ENCODE measurements around the gene SNX33.
"Not testable (repeated sequence)": the region's sequence is repeated elsewhere in the genome, so short reads cannot be mapped to it uniquely, and the experiment has no call there.

SNX33 gene

GRCh38 chr15:75703440-75704262 is 55.9 kb downstream of the SNX33 start:
- not testable (repeated sequence) for DNase-seq

- no peak for DNase-seq
Observed at GRCh38 chr15:75704263-75704615, 56.5 kb downstream of the SNX33 start.

- DNase-seq: no peak
Observed at GRCh38 chr15:75704618-75705017, 56.9 kb downstream of the SNX33 start.

- not testable (repeated sequence) for DNase-seq
Observed at GRCh38 chr15:75705375-75705774, 57.7 kb downstream of the SNX33 start.

- no peak for DNase-seq
Observed at GRCh38 chr15:75705854-75706681, 58.4 kb downstream of the SNX33 start.

GRCh38 chr15:75706682-75706954 is 58.9 kb downstream of the SNX33 start:
- no peak for DNase-seq

GRCh38 chr15:75709458-75709857 is 61.7 kb downstream of the SNX33 start:
- DNase-seq: not testable (repeated sequence)

GRCh38 chr15:75710874-75711273 is 63.2 kb downstream of the SNX33 start:
- not testable (repeated sequence) for DNase-seq

- not testable (repeated sequence) for DNase-seq
Observed at GRCh38 chr15:75711495-75711894, 63.8 kb downstream of the SNX33 start.
